ENCODE results near the gene PARP16.

DNA sequence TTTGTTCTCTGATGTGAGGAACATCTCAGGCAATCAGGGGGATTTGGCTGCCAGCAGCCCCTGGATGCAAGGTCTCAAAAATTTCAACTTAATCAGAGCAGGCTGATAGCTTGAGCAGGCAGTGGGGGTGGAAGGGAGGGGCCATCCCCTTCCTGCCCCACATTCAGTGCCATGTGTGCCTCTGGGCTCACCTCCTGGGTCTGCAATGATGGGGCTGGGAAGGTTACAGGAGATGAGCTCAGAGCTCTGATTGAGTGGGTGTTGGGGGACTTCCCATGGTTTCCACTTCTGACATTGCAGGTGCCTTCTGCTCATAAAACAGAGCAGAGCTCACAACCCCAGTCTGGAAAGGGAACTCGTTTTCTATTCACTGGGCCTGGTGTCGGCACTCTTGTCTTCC lies 37.0 kb downstream of the PARP16 start:
- TF ChIP-seq, protein P1, sequence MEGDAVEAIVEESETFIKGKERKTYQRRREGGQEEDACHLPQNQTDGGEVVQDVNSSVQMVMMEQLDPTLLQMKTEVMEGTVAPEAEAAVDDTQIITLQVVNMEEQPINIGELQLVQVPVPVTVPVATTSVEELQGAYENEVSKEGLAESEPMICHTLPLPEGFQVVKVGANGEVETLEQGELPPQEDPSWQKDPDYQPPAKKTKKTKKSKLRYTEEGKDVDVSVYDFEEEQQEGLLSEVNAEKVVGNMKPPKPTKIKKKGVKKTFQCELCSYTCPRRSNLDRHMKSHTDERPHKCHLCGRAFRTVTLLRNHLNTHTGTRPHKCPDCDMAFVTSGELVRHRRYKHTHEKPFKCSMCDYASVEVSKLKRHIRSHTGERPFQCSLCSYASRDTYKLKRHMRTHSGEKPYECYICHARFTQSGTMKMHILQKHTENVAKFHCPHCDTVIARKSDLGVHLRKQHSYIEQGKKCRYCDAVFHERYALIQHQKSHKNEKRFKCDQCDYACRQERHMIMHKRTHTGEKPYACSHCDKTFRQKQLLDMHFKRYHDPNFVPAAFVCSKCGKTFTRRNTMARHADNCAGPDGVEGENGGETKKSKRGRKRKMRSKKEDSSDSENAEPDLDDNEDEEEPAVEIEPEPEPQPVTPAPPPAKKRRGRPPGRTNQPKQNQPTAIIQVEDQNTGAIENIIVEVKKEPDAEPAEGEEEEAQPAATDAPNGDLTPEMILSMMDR (IDR thresholded peaks at IDR 0.05; ENCODE audit: low read depth, low read length), result no peak
- TF ChIP-seq EZH2phosphoT487 (IDR thresholded peaks at IDR 0.05; ENCODE audit: low read depth), result no peak
